SU-DHL-6 (cell line): ENCODE measurements around the gene CLEC18A.
"Not testable (repeated sequence)": the region's sequence is repeated elsewhere in the genome, so short reads cannot be mapped to it uniquely, and the experiment has no call there.

ENCODE experiments used
- CTCF ChIP-seq: fragments of 200-600 bp; sonication (generic); IDR thresholded peaks from one replicate; pipeline ENCODE4 v1.5.1; 2017; ENCODE audit warnings: antibody characterized with exemption, mild to moderate bottlenecking, low read length, moderate library complexity; ENCODE audit not compliant: insufficient read depth, poor library complexity, severe bottlenecking
- EZH2phosphoT487 ChIP-seq: fragments of 200-600 bp; sonication (generic), shearing (Covaris generic); conservative IDR thresholded peaks from 2 replicates; pipeline ENCODE4 v1.6.1; 2018; ENCODE audit warnings: mild to moderate bottlenecking, antibody characterized with exemption, low read length, moderate library complexity, mixed read lengths

GRCh38 chr16:69952572-69953355 lies 1.6 kb downstream of the CLEC18A start:
- TF ChIP-seq CTCF, EZH2phosphoT487: not testable (repeated sequence)
